Thymus (tissue), 11 donors: ENCODE results near the gene PLXNA4. TPM values are rescaled to one million over a fixed set of nuclear protein-coding genes. Genes with fewer than 3 reads are reported as not detected.

Source experiments
- DNase-seq, 9 donors: peaks; one replicate each; pipeline ENCODE4 v3.0.0-alpha.2; 2013; ENCODE audit warnings: low spot score in 9 of 9, low read depth in 6 of 9, missing footprints in 1 of 9
- H3K27ac ChIP-seq, 2 donors: one replicate each; pipeline ENCODE4 v1.5.1; 2013; ENCODE audit warnings: control low read depth in 1 of 2, low read depth in 1 of 2, low read length in 1 of 2, mild to moderate bottlenecking in 1 of 2, moderate library complexity in 1 of 2
- H3K27me3 ChIP-seq, 2 donors: one replicate each; pipeline ENCODE4 v1.5.1; 2013; ENCODE audit warnings: low read length in 1 of 2; ENCODE audit not compliant: control insufficient read depth in 2 of 2, insufficient read depth in 1 of 2
- H3K36me3 ChIP-seq, 2 donors: one replicate each; pipeline ENCODE4 v1.5.1; 2013; ENCODE audit warnings: low read length in 1 of 2, mild to moderate bottlenecking in 1 of 2, moderate library complexity in 1 of 2; ENCODE audit not compliant: control insufficient read depth in 2 of 2, insufficient read depth in 2 of 2
- H3K4me1 ChIP-seq, 2 donors: one replicate each; pipeline ENCODE4 v1.5.1; 2013; ENCODE audit warnings: low read length in 2 of 2; ENCODE audit not compliant: control insufficient read depth in 2 of 2, insufficient read depth in 2 of 2
- H3K4me3 ChIP-seq, 2 donors: one replicate each; pipeline ENCODE4 v1.5.1; 2013; ENCODE audit warnings: low read length in 2 of 2, control low read depth in 1 of 2, mild to moderate bottlenecking in 1 of 2
- H3K9me3 ChIP-seq, 2 donors: one replicate each; pipeline ENCODE4 v1.5.1; 2013; ENCODE audit warnings: low read length in 1 of 2, mild to moderate bottlenecking in 1 of 2; ENCODE audit not compliant: control insufficient read depth in 2 of 2, insufficient read depth in 1 of 2
- WGBS: extraction: QIAGEN DNeasy Blood & Tissue Kit; methylation state at CpG from one replicate; pipeline ENCODE4 v1.1.7; 2013; 5-methylcytosine and 5-hydroxymethylcytosine counted together
- polyA plus RNA-seq: library from polyadenylated mRNA; stranded (reverse); fragments of 200-250 nt; gene quantifications from one replicate; pipeline ENCODE4 v1.2.3, GENCODE V29; 2013
- total RNA-seq: library from RNA; stranded (reverse); fragments of 120-200 nt; gene quantifications from one replicate; pipeline ENCODE4 v1.2.4, GENCODE V29; 2013
- donor health status: healthy.

PLXNA4 gene
- total and polyA plus RNA-seq, 2 donors = 0.21 to 0.66 TPM

DNA sequence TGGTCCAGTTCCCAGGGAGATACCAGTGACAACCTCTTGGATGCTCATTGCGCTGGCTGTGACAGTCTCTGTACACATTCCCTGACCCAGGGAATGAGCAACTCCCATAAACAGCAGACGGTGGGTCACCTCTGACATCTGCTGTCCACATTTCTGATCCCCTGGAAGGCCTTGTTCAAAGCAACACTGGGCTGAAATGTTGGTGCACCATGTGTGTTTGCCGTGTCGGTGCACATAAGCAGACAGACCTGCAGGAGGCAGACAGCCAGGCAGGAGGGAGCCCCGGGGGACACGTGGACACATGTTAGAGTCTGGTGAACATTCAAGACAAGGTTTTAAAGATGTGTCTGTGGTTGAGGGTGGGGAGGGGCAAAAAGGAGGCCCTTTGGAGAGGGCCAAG lies 254.9 kb downstream of the PLXNA4 start:
- H3K4me1 ChIP-seq = no peaks in the 10 kb centered on the region
- peaks cover 0 to 20% of the 10 kb centered on the region in 2 donors for H3K27me3 ChIP-seq
- 59% methylated on average over 6 of the region's 6 CpGs for WGBS
- H3K9me3 ChIP-seq = no peaks in the 10 kb centered on the region
- H3K27ac ChIP-seq = no peak overlapping the region
- H3K36me3 ChIP-seq = no peaks in the 10 kb centered on the region
- no peak overlapping the region for H3K4me3 ChIP-seq
- no peak for DNase-seq

- Histone ChIP-seq H3K4me1 (no peaks in the 10 kb centered on the region), H3K27me3 (peaks cover 0 to 20% of the 10 kb centered on the region in 2 donors), H3K9me3 (no peaks in the 10 kb centered on the region), H3K4me3 (no peak overlapping the region), H3K36me3 (no peaks in the 10 kb centered on the region), H3K27ac (no peak overlapping the region)
- DNase-seq = no peak
- 22% methylated on average over 6 of the region's 6 CpGs for WGBS
Measured at GRCh38 chr7:132319481-132319880, 256.8 kb downstream of the PLXNA4 start.

GRCh38 chr7:132318352-132319318 lies 257.6 kb downstream of the PLXNA4 start:
- DNase-seq = peak; percentile 52 to 87 (median 70)
- Histone ChIP-seq H3K9me3 (no peaks in the 10 kb centered on the region), H3K36me3 (no peaks in the 10 kb centered on the region), H3K27ac (no peak overlapping the region), H3K27me3 (peaks cover 0 to 20% of the 10 kb centered on the region in 2 donors), H3K4me3 (no peak overlapping the region), H3K4me1 (no peaks in the 10 kb centered on the region)
- WGBS = 11% methylated on average over 20 of the region's 20 CpGs

DNA sequence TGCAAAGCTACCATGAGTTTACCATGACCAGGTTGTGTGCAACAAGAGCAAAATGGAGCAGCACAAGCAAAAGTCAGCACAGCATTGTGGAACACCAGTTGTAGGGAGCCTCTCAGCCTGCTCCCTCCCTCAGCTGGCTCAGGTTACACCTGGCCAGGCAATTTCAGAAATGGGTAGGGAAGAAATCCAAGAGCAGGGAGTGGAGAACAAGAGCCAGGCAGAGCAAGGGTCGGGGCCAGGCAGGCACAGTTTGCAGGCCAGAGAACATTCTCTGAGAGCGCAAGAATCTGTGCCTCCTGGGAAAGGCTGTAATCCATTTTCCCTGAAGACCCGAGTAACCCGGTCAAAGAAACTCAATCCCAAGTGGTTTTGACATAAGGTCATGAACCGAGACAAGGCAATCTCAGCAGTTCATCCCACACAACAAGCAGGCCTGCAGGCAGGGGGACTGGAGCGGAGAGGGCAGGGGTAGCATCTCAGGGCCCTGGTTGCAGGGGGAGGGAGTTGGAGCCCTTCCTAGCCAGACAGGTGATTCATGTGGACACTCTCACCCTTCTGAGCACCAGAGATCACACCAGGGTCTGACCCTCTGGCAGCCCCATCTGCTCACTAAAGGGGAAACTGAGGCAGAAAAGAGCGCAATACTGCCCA lies 258.4 kb downstream of the PLXNA4 start:
- no peaks in the 10 kb centered on the region for H3K9me3 ChIP-seq
- no peak overlapping the region for H3K4me3 ChIP-seq
- H3K27me3 ChIP-seq = peaks cover 0 to 20% of the 10 kb centered on the region in 2 donors
- no peak overlapping the region for H3K27ac ChIP-seq
- no peak for DNase-seq
- H3K4me1 ChIP-seq = no peaks in the 10 kb centered on the region
- WGBS = 87% methylated on average over 7 of the region's 7 CpGs
- no peaks in the 10 kb centered on the region for H3K36me3 ChIP-seq

- no peak overlapping the region for H3K27ac ChIP-seq
- H3K27me3 ChIP-seq = peaks cover 0 to 19% of the 10 kb centered on the region in 2 donors
- H3K4me1 ChIP-seq = no peaks in the 10 kb centered on the region
- 88% methylated on average over 4 of the region's 4 CpGs for WGBS
- H3K9me3 ChIP-seq = no peaks in the 10 kb centered on the region
- no peak overlapping the region for H3K4me3 ChIP-seq
- H3K36me3 ChIP-seq = no peaks in the 10 kb centered on the region
- no peak for DNase-seq
Measured at GRCh38 chr7:132312531-132313055, 263.7 kb downstream of the PLXNA4 start.

- DNase-seq = no peak
- Histone ChIP-seq H3K27me3 (peaks cover 0 to 19% of the 10 kb centered on the region in 2 donors), H3K36me3 (no peaks in the 10 kb centered on the region), H3K27ac (no peak overlapping the region), H3K9me3 (no peaks in the 10 kb centered on the region), H3K4me1 (no peaks in the 10 kb centered on the region), H3K4me3 (no peak overlapping the region)
- 91% methylated on average over 2 of the region's 2 CpGs for WGBS
Measured at GRCh38 chr7:132311733-132312132, 264.5 kb downstream of the PLXNA4 start.

DNA sequence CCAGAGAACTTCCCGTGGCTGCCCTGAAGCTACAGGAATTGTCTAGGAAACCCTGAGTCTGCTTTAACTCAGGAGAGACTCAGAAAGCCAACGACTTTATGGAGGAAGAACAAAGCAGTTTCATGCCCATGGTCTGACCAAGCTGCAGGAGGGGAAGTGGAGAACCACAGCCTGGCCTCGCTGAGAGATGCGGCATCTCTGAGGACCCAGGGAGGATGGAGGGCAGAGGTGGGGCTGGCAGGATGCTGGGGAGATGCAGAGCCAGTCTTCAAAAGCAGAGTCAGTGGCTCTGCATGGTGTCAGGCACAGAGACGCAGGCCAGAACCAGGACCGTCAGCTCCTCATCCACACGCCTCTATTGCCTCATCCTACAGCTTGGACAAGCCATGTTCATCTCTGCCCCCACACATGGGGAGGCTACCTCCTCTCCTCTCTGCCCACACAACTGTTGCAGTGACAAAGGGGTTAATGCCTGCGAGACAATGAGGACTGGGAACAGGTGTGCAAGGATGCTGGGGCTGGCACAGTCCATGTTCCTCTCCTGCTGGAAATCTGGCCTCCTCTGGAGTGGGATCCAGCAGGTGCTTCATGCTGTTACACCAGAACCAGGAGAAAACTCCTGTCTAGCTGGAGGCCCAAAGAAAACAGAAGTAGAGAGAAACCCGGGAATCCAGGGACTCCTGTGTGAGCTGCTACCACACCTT lies 267.0 kb downstream of the PLXNA4 start:
- peaks cover 0 to 19% of the 10 kb centered on the region in 2 donors for H3K27me3 ChIP-seq
- H3K4me1 ChIP-seq = no peaks in the 10 kb centered on the region
- H3K9me3 ChIP-seq = no peaks in the 10 kb centered on the region
- H3K36me3 ChIP-seq = no peaks in the 10 kb centered on the region
- no peak for DNase-seq
- no peak overlapping the region for H3K27ac ChIP-seq
- WGBS = 53% methylated on average over 9 of the region's 9 CpGs
- H3K4me3 ChIP-seq = no peak overlapping the region

DNA sequence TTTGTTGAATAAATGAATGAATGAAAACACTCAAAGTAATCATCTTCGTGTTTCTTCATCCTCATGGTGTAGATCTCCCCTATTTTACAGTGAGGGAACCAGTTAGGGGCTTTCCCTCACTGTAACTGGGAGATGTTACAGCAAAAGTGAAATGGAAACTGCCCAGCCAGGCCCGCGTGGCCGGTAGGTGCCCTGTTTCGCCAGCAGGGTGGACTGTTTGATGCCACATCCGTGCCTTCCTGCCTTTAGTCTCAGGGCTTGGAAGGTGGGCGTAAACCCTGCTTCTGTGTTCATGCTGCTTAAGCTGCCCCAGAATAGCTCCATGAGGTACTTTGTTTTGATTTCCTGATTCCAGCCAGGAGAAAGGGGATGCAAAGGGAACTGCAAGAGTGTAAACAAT lies 268.8 kb downstream of the PLXNA4 start:
- whole genome bisulfite sequencing = 74% methylated on average over 7 of the region's 7 CpGs
- peaks cover 0 to 19% of the 10 kb centered on the region in 2 donors for H3K27me3 ChIP-seq
- DNase-seq = no peak

More for the DNA sequence above, 268.8 kb downstream of the PLXNA4 start:
- Histone ChIP-seq H3K36me3 (no peaks in the 10 kb centered on the region), H3K9me3 (no peaks in the 10 kb centered on the region), H3K4me1 (no peaks in the 10 kb centered on the region), H3K4me3 (no peak overlapping the region), H3K27ac (no peak overlapping the region)
